Stimulated activated CD4-positive, alpha-beta T cell treated with anti-CD3 and anti-CD28 coated beads, Interleukin-4, amount 100 ng/mL, for 24 hours (primary cell): Measurements from ENCODE around the gene MYB.
"Not testable (repeated sequence)": the region's sequence is repeated elsewhere in the genome, so short reads cannot be mapped to it uniquely, and the experiment has no call there.

Experiments
- DNase-seq: peaks from one replicate; pipeline ENCODE4 v3.0.0-alpha.2; 2020

The MYB gene

DNA sequence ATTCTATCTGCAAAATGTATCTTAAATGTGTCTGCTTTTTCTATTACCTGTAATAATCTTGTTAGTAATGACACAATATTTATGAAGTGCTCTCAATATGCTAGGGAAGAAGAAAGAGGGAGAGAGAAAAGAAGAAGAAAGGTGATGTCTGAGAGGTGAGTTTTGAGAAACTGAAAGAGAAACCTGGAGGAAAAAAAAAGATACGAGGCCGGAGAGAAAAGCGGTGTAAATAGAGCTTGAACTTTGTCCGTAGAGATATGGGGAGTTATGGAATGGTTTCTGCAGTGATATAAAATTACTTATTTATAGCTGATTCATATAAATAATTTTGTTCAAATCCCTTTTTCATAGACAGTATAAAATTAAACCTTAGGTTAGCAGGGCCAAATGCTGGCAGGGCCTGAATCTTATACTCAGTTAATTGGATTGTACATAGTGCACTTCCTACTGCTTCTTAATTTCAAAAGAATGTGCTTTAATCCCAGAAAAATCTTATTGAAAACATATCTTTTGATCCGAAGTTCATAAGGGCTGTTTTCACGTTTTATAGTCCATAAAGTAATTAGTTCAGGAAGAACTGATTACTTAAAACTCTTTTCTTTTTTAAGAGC lies 43.0 kb downstream of the MYB start:
- DNase-seq, result no peak

DNA sequence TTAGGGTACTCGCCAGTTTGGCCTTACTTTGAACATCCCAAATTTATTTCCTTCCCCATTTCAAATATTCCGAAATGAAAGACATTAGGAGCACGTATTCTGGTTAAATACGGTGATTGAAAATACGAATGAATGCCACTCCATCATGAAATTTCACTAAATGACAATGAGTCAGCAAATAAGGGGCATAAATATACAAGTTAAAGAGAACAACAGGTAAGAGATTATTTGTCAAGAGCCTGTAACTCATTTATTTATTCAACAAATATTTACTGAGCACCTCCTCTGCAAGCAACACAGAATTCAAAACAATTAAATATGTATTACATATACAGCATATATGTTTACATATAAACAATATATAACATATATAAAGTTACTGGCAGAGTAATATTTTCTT lies 44.8 kb downstream of the MYB start:
- DNase-seq, result no peak

DNA sequence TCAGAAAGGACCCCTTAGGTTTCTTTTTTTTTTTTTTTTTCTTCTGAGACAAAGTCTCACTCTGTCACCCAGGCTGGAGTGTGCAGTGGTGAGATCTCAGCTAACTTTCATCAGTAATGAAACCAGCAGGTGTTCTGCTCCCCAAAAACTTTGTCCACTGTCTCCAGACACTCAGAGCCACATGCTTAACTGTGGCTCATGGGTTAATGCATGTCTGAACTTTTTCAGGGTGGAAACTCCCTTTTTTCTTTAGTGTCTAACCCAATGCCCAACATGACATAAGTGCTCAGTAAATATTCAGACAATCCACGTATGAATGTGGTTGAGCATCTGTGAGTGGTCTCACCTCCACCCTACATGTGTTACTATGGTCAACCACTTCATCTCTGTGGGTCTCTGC lies 45.4 kb downstream of the MYB start:
- no peak for DNase-seq

DNA sequence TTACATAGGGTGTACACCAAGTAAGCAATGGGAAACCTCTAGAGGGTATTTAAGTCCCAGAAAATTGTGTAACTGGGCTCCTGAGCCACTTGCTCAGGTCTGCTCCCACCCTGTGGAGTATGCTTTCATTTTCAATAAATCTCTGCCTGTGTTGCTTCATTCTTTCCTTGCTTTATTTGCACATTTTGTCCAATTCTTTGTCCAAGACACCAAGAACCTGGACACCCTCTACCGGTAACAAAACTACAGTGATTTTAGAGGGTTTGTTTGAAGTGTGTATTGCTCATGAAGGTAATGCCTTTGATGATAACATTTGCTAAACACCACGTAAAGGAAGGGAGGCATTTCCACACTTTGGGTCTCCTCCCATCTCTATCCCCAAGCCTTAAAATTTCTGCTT lies 46.2 kb downstream of the MYB start:
- no peak for DNase-seq

- no peak for DNase-seq
Measured at GRCh38 chr6:135227758-135228157, 46.6 kb downstream of the MYB start.

GRCh38 chr6:135228486-135228885 lies 47.4 kb downstream of the MYB start:
- DNase-seq, result no peak

DNA sequence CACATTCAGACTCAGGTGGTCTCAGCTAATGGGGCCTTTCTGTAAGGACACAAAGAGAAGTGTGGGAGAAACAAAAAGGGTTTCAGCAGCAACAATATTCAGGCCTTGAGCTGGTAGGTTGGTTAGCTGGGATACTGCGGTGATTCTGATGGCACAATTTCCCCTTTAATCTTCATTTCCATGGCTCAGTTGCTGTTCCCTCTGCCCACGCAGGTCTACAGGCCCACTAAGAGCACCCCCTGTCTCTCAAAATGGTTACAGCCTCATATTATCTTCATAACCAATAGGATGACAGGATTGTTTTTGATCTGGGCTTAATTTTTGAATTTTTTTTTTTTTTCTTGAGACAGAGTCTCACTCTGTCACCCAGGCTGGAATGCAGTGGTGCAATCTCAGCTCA lies 48.9 kb downstream of the MYB start:
- DNase-seq, result no peak

DNA sequence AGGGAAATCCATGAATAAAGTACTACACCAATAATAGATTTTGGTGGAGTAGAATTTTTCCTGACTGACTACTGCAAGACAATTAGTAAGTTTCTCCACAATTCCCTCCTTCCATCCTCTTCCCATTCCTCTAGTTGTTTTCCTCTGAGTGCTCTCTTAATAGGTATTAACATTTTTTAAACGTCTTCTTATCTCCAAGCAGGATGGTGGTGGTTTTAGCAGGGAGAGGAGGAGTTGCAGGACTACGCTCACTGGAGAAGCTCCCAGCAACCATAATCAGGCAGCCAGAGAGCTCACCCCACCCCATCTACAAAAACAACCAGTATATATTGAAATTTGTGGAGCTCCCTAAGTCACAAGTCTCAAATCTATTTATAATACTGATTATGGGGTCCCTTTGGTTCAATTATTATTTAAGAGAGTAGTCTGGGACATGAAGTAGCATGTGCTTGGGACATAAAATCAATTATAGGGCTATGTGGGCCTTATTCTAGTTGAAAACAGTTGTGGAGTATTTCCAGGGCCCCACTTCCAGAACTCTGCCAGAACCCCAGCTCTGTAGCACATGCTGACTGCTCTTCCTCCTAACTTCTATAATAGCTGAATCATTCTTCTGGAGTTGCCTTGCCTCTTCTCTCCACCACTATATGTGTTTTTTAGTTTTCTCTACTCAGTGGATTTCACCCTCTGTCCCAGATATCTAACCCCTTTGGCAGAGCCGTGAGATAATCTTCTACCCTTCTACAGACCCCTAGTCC lies 49.8 kb downstream of the MYB start:
- no peak for DNase-seq

DNA sequence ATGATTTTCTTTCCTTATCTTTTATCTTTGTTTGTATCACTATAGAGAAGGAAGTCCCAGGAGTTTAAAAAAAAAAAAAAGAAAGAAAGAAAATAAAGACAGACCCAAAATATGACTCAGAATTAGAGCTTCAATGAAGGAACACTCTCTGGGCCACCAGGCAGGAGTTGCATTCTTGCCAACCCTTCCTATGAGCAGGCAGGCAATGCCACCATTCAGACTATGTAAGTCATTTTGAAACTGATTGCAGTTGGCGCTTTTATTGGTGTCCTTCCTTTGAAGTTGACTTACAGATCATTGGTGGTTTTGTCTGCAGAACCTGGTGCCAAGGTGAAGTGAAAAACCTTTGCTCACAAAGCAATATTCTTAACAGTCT lies 50.3 kb downstream of the MYB start:
- no peak for DNase-seq

GRCh38 chr6:135233686-135234491 lies 52.8 kb downstream of the MYB start:
- DNase-seq, result no peak

GRCh38 chr6:135234492-135234780 lies 53.3 kb downstream of the MYB start:
- no peak for DNase-seq

GRCh38 chr6:135235716-135236115 lies 54.6 kb downstream of the MYB start:
- DNase-seq, result no peak

- no peak for DNase-seq
Measured at GRCh38 chr6:135236319-135236718, 55.2 kb downstream of the MYB start.

DNA sequence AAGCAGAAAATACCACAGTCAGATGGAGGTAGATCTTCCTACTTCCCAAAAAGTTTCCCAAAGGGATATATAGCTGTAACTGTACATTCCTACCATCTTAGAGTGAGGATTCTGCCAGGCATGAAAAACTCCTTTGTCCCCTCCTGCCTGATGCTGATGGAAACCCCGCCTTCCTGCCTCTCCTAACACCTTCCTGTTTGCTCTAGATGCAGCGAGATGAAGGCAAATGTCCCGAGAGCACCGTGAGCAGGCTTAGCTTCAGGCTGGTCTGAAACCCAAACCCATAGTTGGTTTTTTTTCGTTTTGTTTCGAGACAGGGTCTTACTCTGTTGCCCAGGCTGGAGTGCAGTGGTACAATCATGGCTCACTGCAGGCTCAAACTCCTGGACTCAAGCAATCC lies 55.6 kb downstream of the MYB start:
- DNase-seq, result no peak

GRCh38 chr6:135240711-135241110 lies 59.6 kb downstream of the MYB start:
- no peak for DNase-seq

DNA sequence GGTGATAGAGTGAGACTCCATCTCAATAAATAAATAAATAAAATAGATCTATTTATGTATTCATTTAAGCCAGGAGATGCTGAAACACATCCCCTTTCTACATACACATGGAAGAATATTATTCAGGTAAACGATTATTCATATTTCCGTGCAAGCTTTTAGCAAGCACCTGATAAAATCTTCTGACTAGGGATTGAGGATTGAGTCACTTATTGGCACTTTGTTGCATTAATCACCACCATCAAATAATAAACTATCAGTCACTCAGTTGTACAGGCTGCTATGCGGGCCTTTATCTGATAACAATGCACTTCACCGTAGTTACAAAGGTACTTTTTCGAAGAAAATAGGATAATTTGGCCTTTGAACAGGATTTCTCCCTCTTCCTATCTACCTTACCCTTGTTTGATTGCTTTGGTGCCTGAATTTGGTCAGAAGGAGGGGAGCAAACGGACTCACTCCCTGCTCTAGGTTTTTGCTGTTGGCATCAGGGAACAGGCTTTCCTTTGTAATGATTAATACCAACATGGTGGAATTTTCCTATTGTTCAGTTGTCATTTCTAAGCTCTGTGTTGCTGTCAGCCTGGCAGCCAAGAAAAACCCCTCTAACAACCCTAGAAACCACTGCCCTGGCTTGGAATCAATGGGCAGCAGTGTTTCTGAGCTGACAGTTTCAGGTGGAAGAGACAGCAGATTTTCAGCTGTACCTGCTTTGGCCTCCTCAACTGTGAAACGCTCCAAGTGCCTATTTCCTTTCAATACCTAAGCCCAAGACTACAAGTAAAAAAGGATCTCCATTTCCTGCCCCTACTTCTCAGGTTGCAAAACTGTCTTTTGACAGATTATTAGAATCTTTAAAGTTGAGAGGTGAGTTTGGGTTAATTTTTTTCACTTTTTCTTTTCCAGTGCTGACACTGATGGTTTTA lies 63.0 kb downstream of the MYB start:
- DNase-seq, result no peak

DNA sequence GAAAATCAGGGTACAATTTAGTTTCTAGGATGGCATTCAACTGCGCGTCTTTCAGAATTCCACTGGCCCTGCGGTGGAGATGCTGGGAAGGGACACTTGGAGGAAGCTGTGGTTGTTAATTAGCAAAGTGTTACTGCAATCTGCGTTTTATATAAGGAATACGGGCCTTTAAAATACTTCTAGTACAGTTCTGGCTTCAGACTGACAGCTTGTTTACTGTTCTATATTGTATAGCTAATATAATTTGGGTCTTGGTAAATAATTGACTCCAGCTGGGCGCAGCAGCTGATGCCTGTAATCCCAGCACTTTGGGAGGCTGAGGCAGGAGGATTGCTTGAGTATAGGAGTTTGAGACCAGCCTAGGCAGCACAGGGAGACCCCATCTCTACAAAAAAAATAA lies 63.7 kb downstream of the MYB start:
- DNase-seq, result no peak

- DNase-seq, result not testable (repeated sequence)
Measured at GRCh38 chr6:135246412-135247012, 65.4 kb downstream of the MYB start.

- DNase-seq, result no peak
Measured at GRCh38 chr6:135250234-135250633, 69.1 kb downstream of the MYB start.

DNA sequence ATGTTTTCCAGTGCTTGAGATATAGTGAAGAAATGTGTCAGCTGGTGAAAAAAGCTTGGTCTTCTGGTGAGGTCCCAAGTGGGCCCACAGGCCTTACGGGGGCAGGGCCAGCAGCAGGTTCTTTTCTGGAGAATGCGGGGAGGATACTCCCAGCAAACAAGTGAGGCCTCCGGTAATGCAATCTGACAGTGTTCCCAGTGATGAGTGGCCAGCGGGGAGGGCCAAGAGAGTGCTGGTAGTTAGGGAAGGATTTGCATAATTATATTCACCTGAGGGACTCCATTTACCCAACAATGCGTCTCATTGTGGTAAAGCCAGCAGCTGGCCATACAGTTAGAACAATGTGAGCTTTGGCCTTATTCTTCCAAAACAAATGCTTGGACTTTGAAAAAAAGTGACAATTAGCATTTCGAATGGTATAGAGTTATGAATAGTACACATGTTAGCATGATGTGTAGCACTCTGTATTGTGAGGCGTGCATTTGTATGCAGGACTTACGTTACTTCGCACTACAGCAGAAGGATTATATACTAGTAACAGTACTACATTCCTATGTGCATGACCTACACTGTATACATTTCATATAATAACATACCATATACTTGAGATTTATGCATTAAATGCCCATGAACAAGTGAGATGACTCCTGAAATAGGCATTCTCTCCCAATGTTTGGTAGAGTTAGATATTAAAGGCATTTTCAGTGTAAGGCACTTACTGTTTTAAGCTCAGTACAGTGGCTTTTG lies 69.8 kb downstream of the MYB start:
- no peak for DNase-seq

GRCh38 chr6:135251498-135252441 lies 70.7 kb downstream of the MYB start:
- no peak for DNase-seq
